HT1080 (cell line): Measurements from ENCODE around the gene EID1. TPM values are rescaled to one million over a fixed set of nuclear protein-coding genes. Genes with fewer than 3 reads are reported as not detected.
"Not testable (repeated sequence)": the region's sequence is repeated elsewhere in the genome, so short reads cannot be mapped to it uniquely, and the experiment has no call there.

Source experiments
- DNase-seq: peaks from one replicate; pipeline ENCODE4 v3.0.0-alpha.2; 2015; ENCODE audit warnings: low read depth
- total RNA-seq: library from RNA; depleted of rRNA; stranded (reverse); fragments of >200 nt; shearing (Covaris generic); gene quantifications from 2 replicates; pipeline ENCODE4 v1.2.3, GENCODE V29; 2014; rRNA removed

EID1 gene
- total RNA-seq, 1 experiment from 2014 or later, result 193 TPM

GRCh38 chr15:48909313-48909712 lies 31.4 kb downstream of the EID1 start:
- not testable (repeated sequence) for DNase-seq

GRCh38 chr15:48910554-48910953 lies 32.6 kb downstream of the EID1 start:
- not testable (repeated sequence) for DNase-seq

- DNase-seq, result peak; percentile 73
Measured at GRCh38 chr15:48913141-48913540, 35.2 kb downstream of the EID1 start.

- DNase-seq, result no peak
Measured at GRCh38 chr15:48914717-48915116, 36.8 kb downstream of the EID1 start.

GRCh38 chr15:48915861-48916260 lies 37.9 kb downstream of the EID1 start:
- no peak for DNase-seq

- no peak for DNase-seq
Measured at GRCh38 chr15:48916721-48917120, 38.8 kb downstream of the EID1 start.

- DNase-seq, result no peak
Measured at GRCh38 chr15:48922046-48922445, 44.1 kb downstream of the EID1 start.

GRCh38 chr15:48924528-48925393 lies 46.8 kb downstream of the EID1 start:
- no peak for DNase-seq

GRCh38 chr15:48925714-48926223 lies 47.8 kb downstream of the EID1 start:
- DNase-seq, result peak; percentile 99

- DNase-seq, result peak; percentile 87
Measured at GRCh38 chr15:48928877-48929538, 51.1 kb downstream of the EID1 start.

- peak; percentile 66 for DNase-seq
Measured at GRCh38 chr15:48929661-48930060, 51.7 kb downstream of the EID1 start.

Other genes starting within 250 kb of the EID1 start
- 18.5 and 21.0 TPM in 2 replicates for gene FBN1, start 232.4 kb upstream of the EID1 start, total RNA-seq
- gene CEP152, start 67.1 kb upstream of the EID1 start, total RNA-seq, result 6.3 and 14.5 TPM in 2 replicates
- gene SHC4, start 85.8 kb downstream of the EID1 start, total RNA-seq, result 1.0 and 2.0 TPM in 2 replicates
- gene SECISBP2L, start 168.3 kb downstream of the EID1 start, total RNA-seq, result 8.2 and 10.0 TPM in 2 replicates